ENCODE results near the gene TGFA.

The TGFA gene

DNA sequence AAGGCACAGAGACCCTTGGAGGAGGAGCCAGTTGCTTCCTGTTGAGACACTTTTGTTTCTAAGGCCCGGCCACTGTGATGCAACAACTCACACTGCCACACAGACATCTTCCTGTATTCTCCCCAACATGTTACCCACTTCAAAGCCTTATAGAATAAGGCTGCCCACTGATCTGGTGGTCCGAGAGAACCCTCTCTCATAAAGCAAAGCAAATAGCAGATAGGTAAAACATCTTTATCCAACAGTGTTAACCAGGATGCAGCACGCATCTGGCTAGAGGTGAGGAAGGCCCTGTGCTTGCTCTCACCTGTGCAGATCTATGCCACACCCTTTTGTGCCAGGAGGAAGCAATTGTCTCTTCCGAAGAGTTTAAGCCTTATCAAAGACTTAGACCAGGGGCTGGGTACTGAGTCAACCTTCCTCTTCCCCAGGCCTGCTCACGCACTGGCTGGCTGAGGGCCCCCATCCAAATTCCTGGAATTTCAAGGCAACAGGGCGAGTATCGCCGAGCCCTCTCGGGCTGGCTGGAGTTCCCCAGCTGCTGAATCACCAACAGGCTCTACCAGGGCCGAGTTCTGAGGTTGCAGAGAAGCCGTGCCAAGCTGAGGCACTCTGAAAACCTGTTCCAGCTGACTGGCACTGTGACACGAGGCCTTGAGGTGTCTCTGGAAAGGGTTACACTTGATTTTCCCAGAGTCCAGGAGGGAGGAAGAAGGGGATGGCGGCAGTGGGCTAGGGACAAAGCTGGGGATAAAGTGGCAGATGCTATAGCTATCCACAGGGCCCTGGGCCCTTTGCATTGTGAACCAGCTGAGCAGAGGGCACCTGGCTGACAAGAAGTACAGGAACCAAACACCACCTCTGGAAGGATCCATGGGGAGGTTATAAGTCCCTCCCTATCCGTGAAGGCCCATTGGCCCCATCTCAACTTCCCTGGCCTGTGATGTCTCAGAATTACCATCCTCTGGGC is 29.3 kb downstream of the TGFA start:
- no peak overlapping the region for H3K27ac Mint-ChIP-seq

DNA sequence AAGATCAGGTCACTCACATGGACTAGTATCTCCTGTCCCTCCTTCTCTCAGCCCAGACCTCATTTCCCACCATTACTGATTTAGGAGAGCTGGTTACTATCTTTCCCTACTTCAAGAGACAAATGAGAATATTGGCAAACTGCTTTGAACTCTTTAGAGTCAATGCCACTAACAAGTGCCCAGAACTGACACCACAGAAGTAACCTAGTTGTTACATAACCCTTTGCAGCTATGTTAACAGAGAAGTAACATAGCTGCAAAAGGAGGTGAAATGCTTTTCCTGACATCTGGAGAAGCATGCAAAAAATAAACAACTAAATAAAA is 30.0 kb downstream of the TGFA start:
- H3K36me3 Mint-ChIP-seq (ENCODE audit: low read depth), result no peaks in the 10 kb centered on the region
- no peak overlapping the region for H3K4me3 Mint-ChIP-seq
- peaks cover 9% of the 10 kb centered on the region for H3K4me1 Mint-ChIP-seq (ENCODE audit: low read depth)
- H3K27ac Mint-ChIP-seq, result no peak overlapping the region
- no peaks in the 10 kb centered on the region for H3K27me3 Mint-ChIP-seq (ENCODE audit: low read depth)
- no peak for DNase-seq (ENCODE audit: low spot score)
- H3K9me3 Mint-ChIP-seq, result no peaks in the 10 kb centered on the region

More for the DNA sequence above, 29.3 kb downstream of the TGFA start:
- no peaks in the 10 kb centered on the region for H3K27me3 Mint-ChIP-seq (ENCODE audit: low read depth)
- DNase-seq (ENCODE audit: low spot score), result no peak
- no peaks in the 10 kb centered on the region for H3K9me3 Mint-ChIP-seq
- H3K36me3 Mint-ChIP-seq (ENCODE audit: low read depth), result no peaks in the 10 kb centered on the region
- no peak overlapping the region for H3K4me3 Mint-ChIP-seq
- H3K4me1 Mint-ChIP-seq (ENCODE audit: low read depth), result peaks cover 9% of the 10 kb centered on the region

DNA sequence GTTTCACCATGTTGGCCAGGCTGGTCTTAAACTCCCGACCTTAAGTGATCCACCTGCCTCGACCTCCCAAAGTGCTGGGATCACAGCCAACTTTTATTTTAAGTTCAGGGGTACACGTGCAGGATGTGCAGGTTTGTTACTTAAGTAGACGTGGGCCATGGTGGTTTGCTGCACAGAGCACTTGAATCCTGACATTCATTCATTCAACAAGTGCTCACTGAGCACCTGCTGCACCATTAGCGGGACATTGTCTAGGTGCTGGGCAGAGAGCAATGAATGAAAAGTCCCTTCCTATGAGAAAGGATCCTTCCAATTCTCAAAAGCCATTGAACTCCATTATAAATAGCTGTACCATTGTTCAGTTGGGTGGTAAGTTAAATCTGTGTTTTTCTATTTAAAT is 31.0 kb downstream of the TGFA start:
- H3K4me1 Mint-ChIP-seq (ENCODE audit: low read depth), result peaks cover 9% of the 10 kb centered on the region
- no peak overlapping the region for H3K27ac Mint-ChIP-seq
- H3K9me3 Mint-ChIP-seq, result no peaks in the 10 kb centered on the region
- no peak for DNase-seq (ENCODE audit: low spot score)
- H3K36me3 Mint-ChIP-seq (ENCODE audit: low read depth), result no peaks in the 10 kb centered on the region
- no peaks in the 10 kb centered on the region for H3K27me3 Mint-ChIP-seq (ENCODE audit: low read depth)
- H3K4me3 Mint-ChIP-seq, result no peak overlapping the region

DNA sequence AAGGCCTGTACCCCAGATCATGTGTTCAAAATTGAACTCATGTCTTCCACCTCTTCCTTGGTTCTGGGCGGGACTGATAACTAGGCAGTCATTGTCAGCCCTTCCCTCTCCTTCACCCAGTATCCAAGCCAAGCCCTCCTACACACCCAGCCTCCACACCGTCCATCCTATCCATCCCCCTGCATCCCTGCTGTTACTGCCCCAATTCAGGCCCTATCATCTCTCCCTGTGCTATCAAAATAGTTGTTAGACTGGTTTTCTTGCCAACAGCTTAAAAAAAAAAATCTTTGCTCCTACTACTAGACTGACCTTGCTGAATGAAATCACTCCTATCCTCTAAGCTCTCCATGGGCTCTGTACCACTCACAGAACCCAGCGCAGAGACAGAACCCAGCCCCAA is 32.8 kb downstream of the TGFA start:
- Mint-ChIP-seq H3K27ac (no peak overlapping the region), H3K9me3 (no peaks in the 10 kb centered on the region), H3K36me3 (ENCODE audit: low read depth) (no peaks in the 10 kb centered on the region), H3K4me1 (ENCODE audit: low read depth) (peaks cover 9% of the 10 kb centered on the region), H3K27me3 (ENCODE audit: low read depth) (no peaks in the 10 kb centered on the region), H3K4me3 (no peak overlapping the region)
- no peak for DNase-seq (ENCODE audit: low spot score)

DNA sequence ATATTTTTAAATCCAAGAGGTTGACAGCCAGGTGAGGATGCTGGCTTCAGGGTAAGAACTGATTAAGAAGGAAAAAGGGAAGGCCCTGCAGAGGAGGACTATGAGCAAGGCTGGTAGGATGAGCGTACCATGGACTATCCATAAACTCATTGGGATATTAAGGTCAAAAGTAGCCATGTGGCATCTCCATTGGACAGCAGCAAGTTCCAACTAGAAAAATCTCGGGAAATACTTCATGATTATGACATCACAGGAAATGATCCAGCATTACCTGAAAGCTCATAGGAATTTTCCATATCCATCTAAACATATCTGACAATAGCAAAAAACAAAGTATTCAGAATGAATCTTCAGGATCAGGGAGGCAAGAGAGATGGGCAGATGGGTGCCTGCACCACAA is 34.2 kb downstream of the TGFA start:
- DNase-seq (ENCODE audit: low spot score), result no peak
- Mint-ChIP-seq H3K9me3 (no peaks in the 10 kb centered on the region), H3K4me1 (ENCODE audit: low read depth) (peaks cover 9% of the 10 kb centered on the region), H3K27ac (no peak overlapping the region), H3K27me3 (ENCODE audit: low read depth) (no peaks in the 10 kb centered on the region), H3K36me3 (ENCODE audit: low read depth) (no peaks in the 10 kb centered on the region), H3K4me3 (no peak overlapping the region)

DNA sequence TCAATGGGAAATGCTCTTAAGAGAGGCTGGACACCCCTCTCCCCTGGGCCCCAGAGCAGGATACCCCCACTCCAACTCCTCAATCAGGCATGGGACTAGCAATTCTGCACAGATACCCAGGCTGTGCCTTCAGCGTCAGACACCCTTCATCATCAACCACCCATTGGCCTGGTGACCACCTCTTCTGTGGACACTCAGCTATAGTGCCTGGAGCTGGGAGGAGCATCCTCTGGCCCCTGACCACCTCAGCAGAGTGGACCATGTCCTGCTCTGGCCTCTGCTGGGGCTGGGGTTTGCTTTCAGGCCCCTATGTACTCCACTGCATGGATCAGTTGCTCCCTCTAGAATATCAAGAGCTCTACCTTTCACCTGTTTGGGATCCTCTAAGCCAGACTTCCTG is 35.1 kb downstream of the TGFA start:
- Mint-ChIP-seq H3K36me3 (ENCODE audit: low read depth) (no peaks in the 10 kb centered on the region), H3K27me3 (ENCODE audit: low read depth) (no peaks in the 10 kb centered on the region)

DNA sequence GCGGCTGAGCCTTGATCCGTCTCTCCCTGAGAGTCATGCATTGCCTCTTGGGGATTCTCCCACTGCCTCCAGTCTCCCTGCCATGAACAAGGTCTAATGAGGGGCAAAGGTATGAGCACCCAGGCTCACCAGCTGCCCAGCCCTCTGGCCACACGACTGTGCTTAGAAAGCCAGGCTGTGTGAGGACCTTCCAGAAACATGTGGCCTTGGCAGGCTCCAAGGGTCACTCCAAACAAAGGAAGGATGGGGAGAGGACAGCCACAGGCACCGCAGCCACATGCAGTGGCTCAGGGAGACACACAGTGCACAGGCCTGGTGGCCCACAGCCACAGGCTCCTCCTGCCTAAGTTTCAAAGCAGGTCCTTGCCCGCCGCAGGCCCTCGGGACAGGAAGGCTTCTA is 35.8 kb downstream of the TGFA start:
- Mint-ChIP-seq H3K27me3 (ENCODE audit: low read depth) (no peaks in the 10 kb centered on the region), H3K4me3 (no peak overlapping the region), H3K27ac (no peak overlapping the region), H3K9me3 (no peaks in the 10 kb centered on the region), H3K36me3 (ENCODE audit: low read depth) (no peaks in the 10 kb centered on the region), H3K4me1 (ENCODE audit: low read depth) (no peaks in the 10 kb centered on the region)
- no peak for DNase-seq (ENCODE audit: low spot score)

More for the DNA sequence above, 35.1 kb downstream of the TGFA start:
- DNase-seq (ENCODE audit: low spot score), result no peak
- Mint-ChIP-seq H3K4me1 (ENCODE audit: low read depth) (peaks cover 2% of the 10 kb centered on the region), H3K27ac (no peak overlapping the region), H3K4me3 (no peak overlapping the region), H3K9me3 (no peaks in the 10 kb centered on the region)

DNA sequence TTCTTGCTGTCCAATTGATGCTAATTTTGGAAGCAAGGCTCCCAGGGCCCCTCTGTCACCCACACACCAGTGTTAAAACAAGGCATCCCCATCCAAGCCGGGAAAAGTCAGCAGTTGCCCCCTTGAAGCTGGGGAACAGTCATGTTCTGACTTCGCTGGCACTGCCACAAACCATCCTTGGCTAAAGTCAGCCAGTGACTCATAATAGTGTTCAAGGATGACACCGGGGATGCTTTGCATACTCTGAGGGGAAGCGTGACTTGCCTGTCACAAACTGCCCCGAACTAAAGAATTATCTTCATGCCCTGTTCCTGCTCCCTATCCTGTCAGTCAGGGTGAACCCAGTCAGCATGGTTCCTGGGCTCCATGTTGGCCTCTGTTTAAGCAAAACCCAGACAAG is 37.0 kb downstream of the TGFA start:
- no peaks in the 10 kb centered on the region for H3K27me3 Mint-ChIP-seq (ENCODE audit: low read depth)
- no peaks in the 10 kb centered on the region for H3K4me1 Mint-ChIP-seq (ENCODE audit: low read depth)
- H3K27ac Mint-ChIP-seq, result no peak overlapping the region
- no peaks in the 10 kb centered on the region for H3K36me3 Mint-ChIP-seq (ENCODE audit: low read depth)
- no peak for DNase-seq (ENCODE audit: low spot score)
- H3K4me3 Mint-ChIP-seq, result no peak overlapping the region
- H3K9me3 Mint-ChIP-seq, result no peaks in the 10 kb centered on the region

DNA sequence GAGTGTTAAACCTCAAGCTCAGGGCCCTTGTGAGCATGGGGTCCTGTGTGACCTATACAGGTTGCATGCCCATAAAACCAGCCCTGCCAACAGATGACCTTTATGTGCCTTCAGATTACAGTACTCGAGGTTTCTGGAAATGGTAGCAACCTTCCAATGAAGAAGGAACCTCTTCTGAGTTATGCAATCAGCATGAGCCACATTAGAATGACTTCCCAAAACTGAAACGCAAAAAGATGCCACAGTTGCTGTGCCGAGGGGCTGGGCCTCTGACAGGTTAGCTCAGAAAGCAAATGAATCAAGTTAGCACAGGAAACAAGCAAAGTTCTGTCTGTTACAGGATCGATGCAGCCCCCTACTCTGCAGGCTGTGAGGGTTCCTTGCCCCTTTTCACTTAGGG is 37.7 kb downstream of the TGFA start:
- no peak for DNase-seq (ENCODE audit: low spot score)
- Mint-ChIP-seq H3K9me3 (no peaks in the 10 kb centered on the region), H3K27ac (no peak overlapping the region), H3K27me3 (ENCODE audit: low read depth) (no peaks in the 10 kb centered on the region), H3K36me3 (ENCODE audit: low read depth) (no peaks in the 10 kb centered on the region), H3K4me1 (ENCODE audit: low read depth) (no peaks in the 10 kb centered on the region), H3K4me3 (no peak overlapping the region)

DNA sequence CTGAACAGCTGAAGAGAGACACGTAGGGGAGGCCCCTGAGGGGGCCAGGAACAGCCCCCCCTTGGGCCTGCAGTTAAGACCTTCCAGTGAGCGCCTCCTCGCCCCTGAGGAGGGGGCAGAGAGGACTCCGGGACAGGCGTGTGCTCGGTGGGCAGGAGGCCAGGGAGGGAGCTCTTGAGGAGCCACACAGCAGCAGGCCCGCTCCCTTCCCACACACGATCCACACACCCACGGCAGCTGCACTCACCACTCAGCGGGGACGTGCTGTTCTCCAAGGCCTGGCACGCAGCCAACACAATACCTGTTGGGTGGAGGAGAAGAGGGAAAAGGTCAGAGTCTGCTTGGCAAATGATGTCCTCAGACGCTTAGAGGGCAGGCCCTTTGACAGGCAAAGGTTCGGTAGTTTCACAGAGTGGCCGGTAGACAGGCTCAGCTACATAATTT is 39.0 kb downstream of the TGFA start:
- Mint-ChIP-seq H3K27ac (no peak overlapping the region), H3K36me3 (ENCODE audit: low read depth) (no peaks in the 10 kb centered on the region), H3K4me1 (ENCODE audit: low read depth) (no peaks in the 10 kb centered on the region), H3K4me3 (no peak overlapping the region), H3K27me3 (ENCODE audit: low read depth) (no peaks in the 10 kb centered on the region), H3K9me3 (no peaks in the 10 kb centered on the region)
- no peak for DNase-seq (ENCODE audit: low spot score)

DNA sequence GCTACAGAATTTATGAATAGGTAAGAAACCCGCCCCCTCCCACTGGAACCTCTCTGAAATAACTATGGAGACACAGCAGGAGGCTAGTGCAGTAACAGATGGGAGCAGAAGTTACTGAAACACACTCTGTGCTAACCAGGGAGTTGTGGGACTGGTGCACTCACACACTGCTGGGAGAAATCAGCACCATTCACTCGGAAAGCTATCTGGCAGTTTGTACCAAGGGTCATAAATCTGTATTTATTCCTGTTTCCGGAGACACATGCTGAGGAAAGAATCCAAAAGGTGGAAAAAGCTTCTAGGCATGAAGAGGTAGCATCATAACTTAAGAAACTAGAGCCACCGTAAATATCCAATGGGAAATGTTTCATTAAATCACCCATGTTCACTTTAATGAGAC is 39.9 kb downstream of the TGFA start:
- H3K9me3 Mint-ChIP-seq, result no peaks in the 10 kb centered on the region
- H3K27ac Mint-ChIP-seq, result no peak overlapping the region
- DNase-seq (ENCODE audit: low spot score), result no peak
- no peak overlapping the region for H3K4me3 Mint-ChIP-seq
- no peaks in the 10 kb centered on the region for H3K4me1 Mint-ChIP-seq (ENCODE audit: low read depth)
- no peaks in the 10 kb centered on the region for H3K36me3 Mint-ChIP-seq (ENCODE audit: low read depth)
- no peaks in the 10 kb centered on the region for H3K27me3 Mint-ChIP-seq (ENCODE audit: low read depth)

DNA sequence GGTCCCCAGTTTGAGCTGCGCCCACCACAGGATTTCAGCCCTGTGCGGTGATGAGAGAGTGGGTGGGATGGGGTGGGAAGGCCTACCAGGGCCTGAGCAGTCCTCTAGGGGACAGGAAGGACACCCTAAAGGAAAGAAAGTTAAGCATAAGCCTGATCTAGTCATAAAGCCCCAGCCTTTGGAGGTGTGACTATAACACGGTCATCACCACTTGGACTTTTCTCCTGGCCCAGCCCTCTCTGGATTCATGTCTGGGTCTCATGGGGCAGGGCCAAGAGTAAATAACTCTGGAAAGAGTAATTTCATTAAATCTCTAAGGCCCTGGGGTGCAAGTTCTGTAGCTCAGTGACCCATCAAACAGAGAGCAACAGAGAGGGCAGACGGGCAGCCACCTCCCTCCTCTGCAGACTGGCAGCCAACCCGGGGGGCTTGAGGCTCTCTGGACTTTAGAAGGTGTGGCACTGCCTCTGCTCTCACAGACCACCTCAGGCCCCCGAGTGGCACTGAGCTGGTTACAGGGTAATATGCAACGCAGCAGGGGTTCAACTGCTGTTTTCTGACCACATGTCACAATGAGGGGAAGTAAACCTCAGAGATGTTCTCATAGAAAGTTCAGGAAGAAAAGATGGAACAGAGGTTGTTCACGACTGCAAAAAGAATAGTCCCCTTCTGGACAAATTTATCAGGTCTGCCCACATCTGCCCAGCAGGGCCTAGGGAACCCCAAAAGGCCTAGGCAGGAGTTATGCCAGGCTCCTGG is 41.5 kb downstream of the TGFA start:
- no peaks in the 10 kb centered on the region for H3K4me1 Mint-ChIP-seq (ENCODE audit: low read depth)
- H3K9me3 Mint-ChIP-seq, result no peaks in the 10 kb centered on the region
- H3K36me3 Mint-ChIP-seq (ENCODE audit: low read depth), result no peaks in the 10 kb centered on the region
- no peak overlapping the region for H3K27ac Mint-ChIP-seq
- no peak overlapping the region for H3K4me3 Mint-ChIP-seq
- no peaks in the 10 kb centered on the region for H3K27me3 Mint-ChIP-seq (ENCODE audit: low read depth)
- DNase-seq (ENCODE audit: low spot score), result no peak

DNA sequence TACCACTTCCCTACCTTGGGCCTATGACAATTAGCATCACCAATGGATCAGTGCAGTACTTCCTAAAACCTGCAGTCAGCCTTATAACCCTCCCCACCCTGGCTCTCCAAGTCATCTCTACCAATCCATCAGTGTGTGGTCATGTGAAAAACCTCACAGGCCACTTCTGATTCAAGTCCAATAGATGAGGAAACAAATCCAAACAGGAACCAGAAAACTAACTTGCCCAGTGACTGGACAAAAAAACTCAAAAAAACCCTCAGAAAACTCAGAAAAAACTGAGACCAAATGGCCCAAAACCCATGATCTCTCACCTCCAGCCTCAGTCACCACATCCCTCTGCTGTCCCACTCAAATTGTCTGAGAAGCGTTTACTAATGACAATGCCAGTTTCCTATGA is 43.3 kb downstream of the TGFA start:
- H3K4me1 Mint-ChIP-seq (ENCODE audit: low read depth), result no peaks in the 10 kb centered on the region
- H3K36me3 Mint-ChIP-seq (ENCODE audit: low read depth), result no peaks in the 10 kb centered on the region

DNA sequence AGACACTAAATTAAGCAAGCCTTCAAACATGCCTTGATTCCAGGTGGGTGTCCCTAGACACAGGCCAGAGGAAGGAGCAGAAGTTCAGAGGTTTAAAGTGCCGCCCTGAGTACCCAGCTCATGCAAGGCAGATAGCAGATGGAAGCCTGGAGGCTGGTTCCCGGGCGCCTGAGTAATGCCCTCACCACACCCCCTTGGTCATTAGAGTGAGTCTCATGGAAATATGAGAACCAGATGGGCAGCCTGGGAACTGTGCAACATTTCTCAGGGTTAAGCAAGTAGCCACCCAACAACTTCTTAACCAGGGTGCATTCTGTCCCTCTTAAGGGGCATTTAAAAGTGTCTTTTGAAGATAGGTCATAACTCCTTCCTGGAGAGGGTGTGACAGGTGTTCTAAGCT is 44.1 kb downstream of the TGFA start:
- Mint-ChIP-seq H3K36me3 (ENCODE audit: low read depth) (no peaks in the 10 kb centered on the region), H3K4me3 (no peak overlapping the region), H3K27me3 (ENCODE audit: low read depth) (no peaks in the 10 kb centered on the region), H3K4me1 (ENCODE audit: low read depth) (no peaks in the 10 kb centered on the region), H3K27ac (no peak overlapping the region), H3K9me3 (no peaks in the 10 kb centered on the region)
- DNase-seq (ENCODE audit: low spot score), result no peak

More for the DNA sequence above, 43.3 kb downstream of the TGFA start:
- H3K27me3 Mint-ChIP-seq (ENCODE audit: low read depth), result no peaks in the 10 kb centered on the region
- no peaks in the 10 kb centered on the region for H3K9me3 Mint-ChIP-seq
- no peak for DNase-seq (ENCODE audit: low spot score)
- no peak overlapping the region for H3K27ac Mint-ChIP-seq
- H3K4me3 Mint-ChIP-seq, result no peak overlapping the region

All from T-helper 2 cell treated with Interferon-gamma antibody and Interleukin-4, amounts not matched to agents 5 μg/mL and 100 μg/mL, for 36 hours (primary cell).